Heart right ventricle (tissue), 16 donors: ENCODE data around the gene VIPR2. TPM values are rescaled to one million over a fixed set of nuclear protein-coding genes. Genes with fewer than 3 reads are reported as not detected.

ENCODE experiments used
- ATAC-seq, 8 donors: fragments of 200-7000 bp; cut with Tn5 transposase; one replicate each; pipeline ENCODE4 v1.9.1; 2020; ENCODE audit warnings: mild to moderate bottlenecking in 8 of 8, moderate library complexity in 8 of 8, moderate number of reproducible peaks in 1 of 8
- DNase-seq, 2 donors: peaks; one replicate each; pipeline ENCODE4 v3.0.0-alpha.2; 2020
- H3K27ac ChIP-seq, 10 donors: fragments of 200-600 bp; sonication (generic) in 2 of 10; one replicate each; pipeline versions ENCODE4 v1.5.0 to v1.8.0; 2020 to 2022; ENCODE audit warnings: mild to moderate bottlenecking in 3 of 10
- H3K27me3 ChIP-seq, 7 donors: fragments of 200-600 bp; one replicate each; pipeline ENCODE4 v1.8.0; 2021 to 2022; ENCODE audit warnings: mild to moderate bottlenecking in 2 of 7
- H3K36me3 ChIP-seq, 9 donors: fragments of 200-600 bp; sonication (generic) in 1 of 9; one replicate each; pipeline versions ENCODE4 v1.5.0 to v1.8.0; 2020 to 2022; ENCODE audit warnings: mild to moderate bottlenecking in 2 of 9
- H3K4me1 ChIP-seq, 9 donors: fragments of 200-600 bp; sonication (generic) in 1 of 9; one replicate each; pipeline versions ENCODE4 v1.5.0 to v1.8.0; 2020 to 2022; ENCODE audit warnings: mild to moderate bottlenecking in 4 of 9
- H3K4me3 ChIP-seq, 10 donors: fragments of 200-600 bp; sonication (generic) in 2 of 10; one replicate each; pipeline versions ENCODE4 v1.5.0 to v1.8.0; 2020 to 2022; ENCODE audit warnings: mild to moderate bottlenecking in 7 of 10, moderate library complexity in 2 of 10
- H3K9me3 ChIP-seq, 11 donors: fragments of 200-600 bp in 10 of 11; sonication (generic) in 2 of 11; one replicate each; pipeline versions ENCODE4 v1.5.0 to v1.8.0; 2013 to 2022; ENCODE audit warnings: mild to moderate bottlenecking in 2 of 11, control low read depth in 1 of 11, moderate library complexity in 1 of 11
- CTCF ChIP-seq, 9 donors: fragments of 200-600 bp; sonication (generic) in 2 of 9; IDR thresholded peaks; one replicate each; pipeline versions ENCODE4 v1.5.0 to v1.8.0; 2021 to 2022; ENCODE audit warnings: antibody characterized with exemption in 9 of 9, mild to moderate bottlenecking in 5 of 9, moderate library complexity in 1 of 9
- WGBS, 2 donors: extraction: QIAGEN DNeasy Blood & Tissue Kit; methylation state at CpG; one replicate each; pipeline ENCODE4 v1.1.7; 2013; ENCODE audit warnings: inconsistent platforms in 1 of 2; 5-methylcytosine and 5-hydroxymethylcytosine counted together
- intact Hi-C, 10 donors: fragments of 100-400 bp; cut with DNase I; formaldehyde crosslinking; loops; one replicate each; pipeline versions ENCODE4 v1.11.1 to v1.14.2; 2022
- polyA plus RNA-seq, 2 donors: library from polyadenylated mRNA; stranded (reverse); fragments of 200-250 nt; gene quantifications; one replicate each; pipeline ENCODE4 v1.2.3, GENCODE V29; 2013
- total RNA-seq, 10 donors: library from RNA; stranded (reverse); fragmentation: NEBNext Ultra II Directional in 3 of 10; extraction: Animal tissue kit (Norgen Biotek cat#: 25700) in 3 of 10; gene quantifications; one replicate each; pipeline versions ENCODE4 v1.2.1 to v1.2.4, GENCODE V29; 2021 to 2023
- donor health status: Arrhythmogenic right ventricular cardiomyopathy.
- donor health status: ischemic (EF 13 %, LVEDD 7.1; RV severe dilation, severe dysfunction).
- donor health status: healthy with polysubstance abuse.
- donor health status: DM: no; HTN: yes; CAD: no.
- donor health status: DM: no; HTN: no; CAD: no.
- donor health status: ischemic (EF 25% LVEDD 6.9; RV normal size, moderate dysfunction).
- donor health status: ischemic (EF 25% LVEDD 5.7; RV mildly dilated, moderate dysfunction).
- donor health status: healthy.
- donor health status: DM: yes; HTN: yes; CAD: no.
- donor health status: Ischemic cardiomyopathy.
- donor health status: ischemic (EF 35%, LVEDD 5.7; RV mildly dilated, moderate dysfunction).
- donor health status: nonischemic (EF 11% LVEDD 7.7; RV severe dilation, severe dysfunction).
- donor health status: DM: yes; HTN: yes; CAD: no.
- donor health status: PGD.
- donor health status: ischemic (EF 29% LVEDD 5.4; RV normal size, mild dysfunction).
- donor health status: nonischemic (EF 23%, LVEDD 6.1; RV moderate dilation, normal function).

Gene VIPR2
- total and polyA plus RNA-seq, 12 donors, result 3.0 to 30.6 (median 19.1) TPM

GRCh38 chr7:159157714-159158113 is 13.0 kb upstream of the VIPR2 start:
- intact Hi-C loops, result no loop called here
- Histone ChIP-seq H3K4me1 (no peaks in the 10 kb centered on the region), H3K27me3 (peaks cover 0 to 5% (median 0%) of the 10 kb centered on the region in 7 donors), H3K36me3 (no peaks in the 10 kb centered on the region), H3K27ac (no peak overlapping the region), H3K9me3 (no peaks in the 10 kb centered on the region), H3K4me3 (no peak overlapping the region)
- ATAC-seq (no peak), DNase-seq (no peak)
- 86 to 89% methylated on average over 12 of the region's 12 CpGs for WGBS, 2 donors
- no peak for TF ChIP-seq CTCF (IDR thresholded peaks at IDR 0.05)

- TF ChIP-seq CTCF (IDR thresholded peaks at IDR 0.05), result no peak
- Histone ChIP-seq H3K27ac (no peak overlapping the region), H3K4me1 (no peaks in the 10 kb centered on the region), H3K9me3 (no peaks in the 10 kb centered on the region), H3K36me3 (no peaks in the 10 kb centered on the region), H3K4me3 (no peak overlapping the region), H3K27me3 (peaks cover 0 to 5% (median 0%) of the 10 kb centered on the region in 7 donors)
- no peak for DNase-seq
- WGBS, 2 donors, result 90 to 92% methylated on average over 23 of the region's 23 CpGs
- intact Hi-C loops, result no loop called here
- ATAC-seq, result no peak
Measured at GRCh38 chr7:159156436-159157245, 12.0 kb upstream of the VIPR2 start.

- intact Hi-C loops, result no loop called here
- ATAC-seq (no peak), DNase-seq (no peak)
- Histone ChIP-seq H3K4me1 (no peaks in the 10 kb centered on the region), H3K4me3 (no peak overlapping the region), H3K27me3 (peaks cover 0 to 5% (median 0%) of the 10 kb centered on the region in 7 donors), H3K9me3 (no peaks in the 10 kb centered on the region), H3K27ac (no peak overlapping the region), H3K36me3 (no peaks in the 10 kb centered on the region)
- TF ChIP-seq CTCF (IDR thresholded peaks at IDR 0.05), result no peak
- WGBS, 2 donors, result 75 to 87% methylated on average over 9 of the region's 9 CpGs
Measured at GRCh38 chr7:159155410-159155809, 10.7 kb upstream of the VIPR2 start.

- Histone ChIP-seq H3K9me3 (no peaks in the 10 kb centered on the region), H3K27me3 (peaks cover 0 to 5% (median 0%) of the 10 kb centered on the region in 7 donors), H3K4me1 (no peaks in the 10 kb centered on the region), H3K4me3 (no peak overlapping the region), H3K27ac (no peak overlapping the region), H3K36me3 (no peaks in the 10 kb centered on the region)
- intact Hi-C loops, result no loop called here
- WGBS, 2 donors, result 77 to 86% methylated on average over 17 of the region's 17 CpGs
- TF ChIP-seq CTCF (IDR thresholded peaks at IDR 0.05), result peak in 1 of 9 donors; percentile 40
- ATAC-seq (peak in 2 of 8 donors; percentile 16 to 28), DNase-seq (no peak)
Measured at GRCh38 chr7:159154243-159154642, 9.6 kb upstream of the VIPR2 start.
